IPS DF 4.7 (cell line): Measurements from ENCODE around the gene UBA5.

Experiments
- DNase-seq: peaks from one replicate; pipeline ENCODE4 v3.0.0-alpha.2; 2013; ENCODE audit warnings: low spot score; ENCODE audit errors: extremely low read depth

UBA5 gene

GRCh38 chr3:132654190-132654589, 5.9 kb upstream of the UBA5 start:
- DNase-seq, result no peak

GRCh38 chr3:132654721-132655120, 5.4 kb upstream of the UBA5 start:
- no peak for DNase-seq

GRCh38 chr3:132655471-132655870, 4.7 kb upstream of the UBA5 start:
- DNase-seq, result no peak

GRCh38 chr3:132657869-132658747, 2.0 kb upstream of the UBA5 start:
- no peak for DNase-seq

GRCh38 chr3:132659000-132659364, 1.1 kb upstream of the UBA5 start:
- DNase-seq, result no peak

- DNase-seq, result no peak
Measured at GRCh38 chr3:132659365-132660051, 621 bp upstream of the UBA5 start, which contains the start of gene ACAD11. Gene ACAD11 (minus strand): TSS chr3:132659809. CDS start chr3:132659751, 58 bp downstream.

GRCh38 chr3:132660811-132661070, 612 bp downstream of the UBA5 start:
- DNase-seq, result no peak

- no peak for DNase-seq
Measured at GRCh38 chr3:132661101-132661500, 972 bp downstream of the UBA5 start.

GRCh38 chr3:132662212-132662611, 2.1 kb downstream of the UBA5 start:
- no peak for DNase-seq

GRCh38 chr3:132665230-132665745, 5.2 kb downstream of the UBA5 start:
- DNase-seq, result no peak

- DNase-seq, result no peak
Measured at GRCh38 chr3:132669256-132669777, 9.2 kb downstream of the UBA5 start.

- no peak for DNase-seq
Measured at GRCh38 chr3:132675408-132675807, 15.3 kb downstream of the UBA5 start.

- no peak for DNase-seq
Measured at GRCh38 chr3:132679911-132680310, 19.8 kb downstream of the UBA5 start.

- no peak for DNase-seq
Measured at GRCh38 chr3:132681421-132681820, 21.3 kb downstream of the UBA5 start.

GRCh38 chr3:132682201-132682600, 22.1 kb downstream of the UBA5 start:
- DNase-seq, result no peak

- no peak for DNase-seq
Measured at GRCh38 chr3:132690040-132690439, 29.9 kb downstream of the UBA5 start.

GRCh38 chr3:132694991-132695390, 34.9 kb downstream of the UBA5 start:
- no peak for DNase-seq

- no peak for DNase-seq
Measured at GRCh38 chr3:132695422-132695821, 35.3 kb downstream of the UBA5 start.

- no peak for DNase-seq
Measured at GRCh38 chr3:132703733-132704132, 43.6 kb downstream of the UBA5 start.

GRCh38 chr3:132709761-132710160, 49.6 kb downstream of the UBA5 start:
- no peak for DNase-seq

- no peak for DNase-seq
Measured at GRCh38 chr3:132710311-132710710, 50.2 kb downstream of the UBA5 start.

- no peak for DNase-seq
Measured at GRCh38 chr3:132713977-132714727, 54.0 kb downstream of the UBA5 start.
